ENCODE data around the gene ATP7A. TPM values are rescaled to one million over a fixed set of nuclear protein-coding genes. Genes with fewer than 3 reads are reported as not detected.

Gene ATP7A
- total RNA-seq: 15.4 and 16.3 TPM in 2 replicates

DNA sequence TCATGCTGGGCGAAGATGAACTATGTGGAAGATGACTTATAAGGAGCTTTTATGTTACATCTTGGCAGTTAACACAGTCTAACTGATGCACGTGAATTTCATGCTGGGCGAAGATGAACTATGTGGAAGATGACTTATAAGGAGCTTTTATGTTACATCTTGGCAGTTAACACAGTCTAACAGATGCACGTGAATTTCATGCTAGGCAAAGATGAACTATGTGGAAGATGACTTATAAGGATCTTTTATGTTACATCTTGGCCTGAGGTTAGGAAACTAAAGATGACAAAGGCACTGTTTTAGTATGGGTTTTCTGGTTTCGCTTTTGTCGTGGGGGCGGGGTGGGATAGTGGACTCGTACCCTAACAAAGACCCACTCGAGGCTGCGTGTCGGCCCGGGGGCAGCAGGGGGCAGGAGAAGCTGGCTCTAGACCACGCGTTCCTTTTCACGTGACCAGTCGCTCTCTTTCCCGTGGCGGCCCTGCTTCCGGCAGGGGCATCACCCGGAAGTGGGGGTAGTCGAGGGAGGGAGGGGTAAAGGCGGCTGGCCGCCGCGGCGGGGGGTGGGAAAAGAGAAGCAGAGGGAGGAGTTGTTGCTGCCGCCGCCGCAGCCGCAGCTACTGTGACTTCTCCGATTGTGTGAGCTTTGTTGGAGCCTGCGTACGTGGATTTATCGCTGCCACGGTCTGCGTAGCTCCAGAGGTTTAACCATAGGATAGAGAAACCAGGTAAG lies at the start of gene ATP7A:
ATP7A (plus strand) TSS at position 586 of the 733 bp plus-strand sequence. CDS start 60,949 bp downstream, outside the sequence.

GRCh38 chrX:77894921-77895886 lies 15.3 kb upstream of the ATP7A start, which contains the start of gene MAGT1:
MAGT1 (minus strand) TSS chrX:77895435; CDS start chrX:77895410, 25 bp downstream.

GRCh38 chrX:77899081-77899828 lies 11.2 kb upstream of the ATP7A start, which contains the start of gene COX7B:
COX7B (plus strand) TSS chrX:77899468; CDS start chrX:77899554, 86 bp downstream.

GRCh38 chrX:77969538-77969937 lies 59.0 kb downstream of the ATP7A start, which contains the start of gene PGAM4:
PGAM4 (minus strand) TSS chrX:77969638; CDS start chrX:77969638, 0 bp downstream.

Small RNA genes lying within 50 kb of the gene (small RNA-seq; reads per million reads assigned to genes)
- gene RN7SL460P: not detected

Other genes with a start within 250 kb of the ATP7A start
- gene ATRX, start 124.5 kb upstream of the ATP7A start, total RNA-seq: 73.8 and 83.9 TPM in 2 replicates
- 83.3 and 118 TPM in 2 replicates for gene MAGT1, start 15.3 kb upstream of the ATP7A start, total RNA-seq
- gene COX7B, start 11.2 kb upstream of the ATP7A start, total RNA-seq: 247 and 282 TPM in 2 replicates
- gene PGAM4, start 58.9 kb downstream of the ATP7A start, total RNA-seq: not detected in 2 replicates
- gene PGK1, start 193.6 kb downstream of the ATP7A start, total RNA-seq: 256 and 374 TPM in 2 replicates
- 23.2 and 28.1 TPM in 2 replicates for gene TAF9B, start 229.0 kb downstream of the ATP7A start, total RNA-seq

All from vein endothelial cell (primary cell).